ENCODE results near the gene LPP.

DNA sequence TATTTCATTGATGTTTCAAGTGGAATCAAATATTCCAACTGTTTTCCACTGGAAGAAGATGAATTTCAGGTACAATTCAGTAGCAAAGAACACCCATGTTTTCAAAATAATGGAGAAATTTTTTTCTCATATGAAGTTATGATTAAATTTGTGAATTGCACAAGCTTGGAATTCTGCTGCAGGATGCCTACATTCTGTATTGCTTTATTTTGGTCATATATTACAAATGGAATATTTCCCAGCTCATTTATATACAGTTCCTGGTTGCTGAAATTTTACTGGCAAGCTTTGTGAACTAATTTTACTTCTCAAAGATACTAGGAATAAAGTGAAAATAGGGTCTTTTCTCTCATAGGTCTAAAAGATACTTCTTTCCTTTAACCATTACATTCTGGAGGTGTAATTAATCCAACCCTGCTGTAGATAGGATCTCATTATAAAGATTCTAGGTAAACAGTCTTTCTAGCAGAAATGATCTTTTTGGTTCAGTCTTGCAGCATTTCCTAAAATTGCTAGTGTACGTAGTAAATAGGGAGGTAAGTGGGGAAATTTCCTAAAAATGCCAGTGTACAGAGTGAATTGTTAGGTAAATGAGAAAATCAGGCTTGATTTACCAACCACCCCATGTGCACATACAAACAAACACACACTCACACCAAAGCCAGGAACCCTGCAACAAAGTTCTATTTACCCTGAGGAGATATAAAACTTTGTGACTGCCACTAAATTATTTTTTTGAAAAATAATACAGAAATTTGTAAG is 624.3 kb downstream of the LPP start:
- TF ChIP-seq, protein P1, sequence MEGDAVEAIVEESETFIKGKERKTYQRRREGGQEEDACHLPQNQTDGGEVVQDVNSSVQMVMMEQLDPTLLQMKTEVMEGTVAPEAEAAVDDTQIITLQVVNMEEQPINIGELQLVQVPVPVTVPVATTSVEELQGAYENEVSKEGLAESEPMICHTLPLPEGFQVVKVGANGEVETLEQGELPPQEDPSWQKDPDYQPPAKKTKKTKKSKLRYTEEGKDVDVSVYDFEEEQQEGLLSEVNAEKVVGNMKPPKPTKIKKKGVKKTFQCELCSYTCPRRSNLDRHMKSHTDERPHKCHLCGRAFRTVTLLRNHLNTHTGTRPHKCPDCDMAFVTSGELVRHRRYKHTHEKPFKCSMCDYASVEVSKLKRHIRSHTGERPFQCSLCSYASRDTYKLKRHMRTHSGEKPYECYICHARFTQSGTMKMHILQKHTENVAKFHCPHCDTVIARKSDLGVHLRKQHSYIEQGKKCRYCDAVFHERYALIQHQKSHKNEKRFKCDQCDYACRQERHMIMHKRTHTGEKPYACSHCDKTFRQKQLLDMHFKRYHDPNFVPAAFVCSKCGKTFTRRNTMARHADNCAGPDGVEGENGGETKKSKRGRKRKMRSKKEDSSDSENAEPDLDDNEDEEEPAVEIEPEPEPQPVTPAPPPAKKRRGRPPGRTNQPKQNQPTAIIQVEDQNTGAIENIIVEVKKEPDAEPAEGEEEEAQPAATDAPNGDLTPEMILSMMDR (IDR thresholded peaks at IDR 0.05 in 2 of 3, conservative IDR thresholded peaks at IDR 0.05 in 1 of 3; ENCODE audit: borderline replicate concordance in 1 of 3, insufficient read depth in 1 of 3, low read depth in 2 of 3, low read length in 2 of 3) = no peak
- TF ChIP-seq SIN3A (IDR thresholded peaks at IDR 0.05; ENCODE audit: low read depth) = no peak
- no peak for TF ChIP-seq POLR2AphosphoS5 (IDR thresholded peaks at IDR 0.05; ENCODE audit: low read depth, low read length)
